ENCODE data around the gene CIBAR2.

Gene CIBAR2

GRCh38 chr16:85077576-85078125 is 34.6 kb downstream of the CIBAR2 start:
- Histone ChIP-seq H3K27me3 (replicated peaks; ENCODE audit: control insufficient read depth, insufficient read depth, low read length) (no peaks in the 10 kb centered on the region), H3K4me3 (replicated peaks; ENCODE audit: low read depth, low read length) (no peak overlapping the region), H3K36me3 (ENCODE audit: control insufficient read depth, insufficient read depth, low read length) (peaks cover 7% of the 10 kb centered on the region)
- no peak for TF ChIP-seq CTCF (IDR thresholded peaks at IDR 0.05; ENCODE audit: insufficient read depth, low read length, poor library complexity, severe bottlenecking)
- no peak for DNase-seq (ENCODE audit: extremely low read depth, insufficient read length)

DNA sequence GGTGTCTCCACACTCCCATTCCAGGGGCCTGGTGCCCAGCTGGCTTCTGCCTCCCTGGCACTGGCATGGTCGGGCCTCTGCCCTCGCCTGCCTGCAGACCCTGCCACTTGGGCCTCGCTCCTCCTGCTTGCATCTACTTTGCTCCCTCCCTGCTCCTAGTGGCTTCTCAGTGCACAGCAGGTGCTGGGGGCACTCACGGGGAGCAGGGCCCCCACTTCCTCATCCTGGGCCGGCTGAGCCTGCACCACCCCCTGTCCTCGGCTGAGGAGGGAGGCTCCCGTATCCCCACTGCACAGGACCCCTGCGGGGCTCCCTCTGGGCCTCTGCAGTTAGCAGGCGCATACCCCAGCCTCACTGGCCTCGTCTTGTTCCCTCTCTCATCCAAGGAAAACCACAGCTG is 35.2 kb downstream of the CIBAR2 start:
- Histone ChIP-seq H3K27me3 (replicated peaks; ENCODE audit: control insufficient read depth, insufficient read depth, low read length) (no peaks in the 10 kb centered on the region), H3K4me3 (replicated peaks; ENCODE audit: low read depth, low read length) (no peak overlapping the region), H3K36me3 (ENCODE audit: control insufficient read depth, insufficient read depth, low read length) (peaks cover 7% of the 10 kb centered on the region)
- DNase-seq (ENCODE audit: extremely low read depth, insufficient read length) = no peak
- TF ChIP-seq CTCF (IDR thresholded peaks at IDR 0.05; ENCODE audit: insufficient read depth, low read length, poor library complexity, severe bottlenecking) = no peak

DNA sequence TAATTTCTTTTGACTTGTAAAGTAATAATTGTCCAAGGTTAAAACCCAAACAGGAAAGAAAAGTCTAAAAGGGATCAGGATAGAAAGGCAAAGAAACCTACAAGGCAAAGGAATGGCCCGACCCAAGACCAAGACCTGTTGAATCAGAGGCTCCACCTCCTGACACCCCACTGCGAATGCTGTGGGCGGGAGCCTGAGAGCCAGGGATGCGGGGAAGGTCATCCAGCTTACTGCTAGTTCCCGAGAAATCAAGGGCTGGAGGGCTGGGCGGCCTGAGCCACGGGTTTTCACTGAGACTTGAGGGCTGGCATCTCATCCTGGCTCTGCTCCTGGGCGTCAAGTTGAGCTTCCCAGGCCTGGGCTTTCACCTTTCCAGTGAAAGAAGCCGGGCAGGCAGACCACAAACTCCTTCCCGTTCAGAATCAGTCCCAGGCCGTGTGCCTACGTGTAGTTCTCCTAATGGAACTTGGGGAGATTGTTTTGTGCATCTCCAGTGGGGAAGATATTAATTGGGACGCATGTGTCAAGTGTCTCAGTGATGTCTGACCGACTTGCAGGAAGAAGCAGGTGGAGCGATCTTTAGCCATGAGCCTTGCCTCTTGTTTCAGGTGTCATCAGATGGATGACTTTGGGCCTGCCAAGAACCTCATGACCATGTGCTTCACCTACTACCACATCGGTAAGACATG is 36.9 kb downstream of the CIBAR2 start:
- H3K4me3 ChIP-seq (replicated peaks; ENCODE audit: low read depth, low read length) = no peak overlapping the region
- no peak for TF ChIP-seq CTCF (IDR thresholded peaks at IDR 0.05; ENCODE audit: insufficient read depth, low read length, poor library complexity, severe bottlenecking)
- no peaks in the 10 kb centered on the region for H3K27me3 ChIP-seq (replicated peaks; ENCODE audit: control insufficient read depth, insufficient read depth, low read length)
- no peak for DNase-seq (ENCODE audit: extremely low read depth, insufficient read length)
- H3K36me3 ChIP-seq (ENCODE audit: control insufficient read depth, insufficient read depth, low read length) = peaks cover 7% of the 10 kb centered on the region

DNA sequence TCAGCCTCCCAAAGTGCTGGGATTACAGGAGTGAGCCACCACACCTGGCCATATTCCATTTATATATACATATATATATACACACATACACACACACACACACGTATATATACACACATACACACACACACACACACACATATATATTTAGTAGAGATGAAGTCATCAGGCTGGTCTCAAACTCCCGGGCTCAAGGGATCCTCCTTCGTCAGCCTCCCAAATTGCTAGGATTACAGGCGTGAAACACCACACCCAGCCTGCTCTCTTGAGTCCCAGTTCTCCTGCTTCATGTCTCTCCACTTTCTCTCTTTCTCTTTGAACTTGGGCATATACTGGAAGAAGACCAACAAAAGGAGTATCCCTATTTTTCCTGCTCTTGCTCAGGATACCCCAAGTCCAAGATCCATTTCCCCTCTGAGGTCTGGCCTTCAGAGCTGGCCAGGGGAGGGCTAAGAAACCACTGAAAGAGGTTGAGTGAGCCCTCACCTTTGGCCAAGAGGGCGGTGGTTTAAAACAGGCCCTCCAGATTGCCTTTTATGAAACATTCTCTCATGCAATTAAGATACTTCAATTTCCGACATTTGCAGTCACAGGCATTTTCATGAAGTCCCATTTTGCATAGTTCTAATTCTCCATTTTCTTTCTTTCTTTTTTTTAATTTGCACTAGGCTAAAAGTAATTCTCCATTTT is 37.9 kb downstream of the CIBAR2 start:
- TF ChIP-seq CTCF (IDR thresholded peaks at IDR 0.05; ENCODE audit: insufficient read depth, low read length, poor library complexity, severe bottlenecking) = no peak
- peaks cover 7% of the 10 kb centered on the region for H3K36me3 ChIP-seq (ENCODE audit: control insufficient read depth, insufficient read depth, low read length)
- no peak overlapping the region for H3K4me3 ChIP-seq (replicated peaks; ENCODE audit: low read depth, low read length)
- no peak for DNase-seq (ENCODE audit: extremely low read depth, insufficient read length)
- H3K27me3 ChIP-seq (replicated peaks; ENCODE audit: control insufficient read depth, insufficient read depth, low read length) = no peaks in the 10 kb centered on the region

DNA sequence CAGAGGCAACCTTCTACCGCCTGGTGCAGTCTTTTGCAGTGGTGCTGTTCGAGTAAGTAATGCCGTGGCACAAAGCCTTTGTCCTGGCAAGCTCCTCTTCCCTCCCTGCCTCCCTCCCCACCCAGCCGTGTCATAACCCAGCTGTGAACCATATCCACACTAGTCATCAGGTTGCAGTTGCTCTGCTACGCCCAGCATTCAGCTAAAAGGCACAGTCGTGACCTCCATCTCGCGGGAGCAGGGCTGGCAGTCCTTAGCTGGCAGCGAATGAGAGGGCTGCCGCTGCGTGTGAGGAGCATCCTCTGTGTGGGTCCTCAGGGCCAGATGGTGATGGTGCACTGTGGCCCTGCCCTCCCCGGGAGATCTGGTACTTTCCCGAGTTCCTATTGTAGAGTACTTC is 39.3 kb downstream of the CIBAR2 start:
- no peak for DNase-seq (ENCODE audit: extremely low read depth, insufficient read length)
- peaks cover 7% of the 10 kb centered on the region for H3K36me3 ChIP-seq (ENCODE audit: control insufficient read depth, insufficient read depth, low read length)
- H3K4me3 ChIP-seq (replicated peaks; ENCODE audit: low read depth, low read length) = no peak overlapping the region
- TF ChIP-seq CTCF (IDR thresholded peaks at IDR 0.05; ENCODE audit: insufficient read depth, low read length, poor library complexity, severe bottlenecking) = no peak
- no peaks in the 10 kb centered on the region for H3K27me3 ChIP-seq (replicated peaks; ENCODE audit: control insufficient read depth, insufficient read depth, low read length)

All from GM06990 (cell line).